Measurements from ENCODE around the gene GCLC.
"Not testable (repeated sequence)": the region's sequence is repeated elsewhere in the genome, so short reads cannot be mapped to it uniquely, and the experiment has no call there.

GCLC gene

GRCh38 chr6:53568776-53569616 is 24.1 kb upstream of the GCLC start:
- no peak overlapping the region for H3K9ac ChIP-seq (ENCODE audit: insufficient read length)
- no peak for DNase-seq (ENCODE audit: low read depth, low spot score)
- TF ChIP-seq FOXP2 (optimal IDR thresholded peaks at IDR 0.05; ENCODE audit: control extremely low read depth, extremely low read length, insufficient read depth) (no peak), EZH2 (IDR thresholded peaks at IDR 0.05) (no peak), POLR2AphosphoS5 (IDR thresholded peaks at IDR 0.05; ENCODE audit: borderline replicate concordance, low read depth, low read length) (no peak)

GRCh38 chr6:53567701-53568100 is 22.8 kb upstream of the GCLC start:
- Histone ChIP-seq H3K27ac (no peak overlapping the region), H3K9me3 (ENCODE audit: low read depth, low read length) (no peaks in the 10 kb centered on the region), H3K9ac (ENCODE audit: insufficient read length) (no peak overlapping the region), H3K4me3 (no peak overlapping the region), H3K36me3 (ENCODE audit: insufficient read depth, low read length) (no peaks in the 10 kb centered on the region)
- no peak for DNase-seq (ENCODE audit: low read depth, low spot score)
- TF ChIP-seq FOXP2 (optimal IDR thresholded peaks at IDR 0.05; ENCODE audit: control extremely low read depth, extremely low read length, insufficient read depth) (no peak), POLR2AphosphoS5 (IDR thresholded peaks at IDR 0.05; ENCODE audit: borderline replicate concordance, low read depth, low read length) (no peak), EZH2 (IDR thresholded peaks at IDR 0.05) (no peak)

More at GRCh38 chr6:53568776-53569616, 24.1 kb upstream of the GCLC start:
- no peaks in the 10 kb centered on the region for H3K36me3 ChIP-seq (ENCODE audit: insufficient read depth, low read length)
- no peaks in the 10 kb centered on the region for H3K9me3 ChIP-seq (ENCODE audit: low read depth, low read length)
- H3K4me3 ChIP-seq, result no peak overlapping the region
- H3K27ac ChIP-seq, result no peak overlapping the region

GRCh38 chr6:53566755-53567154 is 21.9 kb upstream of the GCLC start:
- Histone ChIP-seq H3K9ac (ENCODE audit: insufficient read length) (no peak overlapping the region), H3K36me3 (ENCODE audit: insufficient read depth, low read length) (no peaks in the 10 kb centered on the region), H3K4me3 (no peak overlapping the region), H3K9me3 (ENCODE audit: low read depth, low read length) (no peaks in the 10 kb centered on the region), H3K27ac (no peak overlapping the region)
- no peak for TF ChIP-seq EZH2 (IDR thresholded peaks at IDR 0.05)
- TF ChIP-seq POLR2AphosphoS5 (IDR thresholded peaks at IDR 0.05; ENCODE audit: borderline replicate concordance, low read depth, low read length), result no peak
- TF ChIP-seq FOXP2 (optimal IDR thresholded peaks at IDR 0.05; ENCODE audit: control extremely low read depth, extremely low read length, insufficient read depth), result no peak
- no peak for DNase-seq (ENCODE audit: low read depth, low spot score)

DNA sequence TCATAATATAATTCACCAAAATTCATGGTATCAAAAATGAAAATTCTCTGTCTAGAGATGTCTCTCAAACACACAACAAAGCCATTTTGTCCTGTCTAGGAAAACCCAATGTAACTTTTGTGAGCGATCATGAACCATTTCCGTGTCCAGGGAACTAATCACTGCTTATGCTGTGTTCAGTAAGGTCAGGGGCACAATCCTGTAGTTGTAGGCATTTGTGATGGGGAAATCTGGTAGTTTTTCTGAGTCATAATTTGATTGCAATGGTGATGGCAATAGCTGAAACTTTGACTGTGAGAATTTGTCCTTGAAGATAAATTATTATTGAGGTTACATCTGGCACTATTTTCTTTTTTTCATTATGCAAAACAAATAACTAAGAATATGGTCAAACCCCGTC is 21.0 kb upstream of the GCLC start:
- Histone ChIP-seq H3K4me3 (no peak overlapping the region), H3K36me3 (ENCODE audit: insufficient read depth, low read length) (no peaks in the 10 kb centered on the region), H3K9ac (ENCODE audit: insufficient read length) (no peak overlapping the region), H3K9me3 (ENCODE audit: low read depth, low read length) (no peaks in the 10 kb centered on the region), H3K27ac (no peak overlapping the region)
- DNase-seq (ENCODE audit: low read depth, low spot score), result no peak
- TF ChIP-seq POLR2AphosphoS5 (IDR thresholded peaks at IDR 0.05; ENCODE audit: borderline replicate concordance, low read depth, low read length) (no peak), FOXP2 (optimal IDR thresholded peaks at IDR 0.05; ENCODE audit: control extremely low read depth, extremely low read length, insufficient read depth) (no peak), EZH2 (IDR thresholded peaks at IDR 0.05) (no peak)

- TF ChIP-seq FOXP2 (optimal IDR thresholded peaks at IDR 0.05; ENCODE audit: control extremely low read depth, extremely low read length, insufficient read depth) (no peak), POLR2AphosphoS5 (IDR thresholded peaks at IDR 0.05; ENCODE audit: borderline replicate concordance, low read depth, low read length) (no peak), EZH2 (IDR thresholded peaks at IDR 0.05) (no peak)
- Histone ChIP-seq H3K27ac (no peak overlapping the region), H3K4me3 (no peak overlapping the region), H3K9ac (ENCODE audit: insufficient read length) (no peak overlapping the region), H3K36me3 (ENCODE audit: insufficient read depth, low read length) (no peaks in the 10 kb centered on the region), H3K9me3 (ENCODE audit: low read depth, low read length) (0 out of 2 replicates have a peak, but pooled peaks cover under 1% of the 10 kb centered on the region)
- DNase-seq (ENCODE audit: low read depth, low spot score), result no peak
Measured at GRCh38 chr6:53564401-53565065, 19.6 kb upstream of the GCLC start.

- TF ChIP-seq EZH2 (IDR thresholded peaks at IDR 0.05) (no peak), POLR2AphosphoS5 (IDR thresholded peaks at IDR 0.05; ENCODE audit: borderline replicate concordance, low read depth, low read length) (no peak), FOXP2 (optimal IDR thresholded peaks at IDR 0.05; ENCODE audit: control extremely low read depth, extremely low read length, insufficient read depth) (no peak)
- no peak overlapping the region for H3K4me3 ChIP-seq
- H3K9ac ChIP-seq (ENCODE audit: insufficient read length), result no peak overlapping the region
- H3K36me3 ChIP-seq (ENCODE audit: insufficient read depth, low read length), result no peaks in the 10 kb centered on the region
- DNase-seq (ENCODE audit: low read depth, low spot score), result no peak
- H3K27ac ChIP-seq, result no peak overlapping the region
- 0 out of 2 replicates have a peak, but pooled peaks cover 3% of the 10 kb centered on the region for H3K9me3 ChIP-seq (ENCODE audit: low read depth, low read length)
Measured at GRCh38 chr6:53556986-53557715, 12.2 kb upstream of the GCLC start.

- H3K9me3 ChIP-seq (ENCODE audit: low read depth, low read length); H3K4me3 ChIP-seq; H3K9ac ChIP-seq (ENCODE audit: insufficient read length); DNase-seq (ENCODE audit: low read depth, low spot score); H3K27ac ChIP-seq; H3K36me3 ChIP-seq (ENCODE audit: insufficient read depth, low read length): not testable (repeated sequence)
Measured at GRCh38 chr6:53553600-53553999, 8.7 kb upstream of the GCLC start.

DNA sequence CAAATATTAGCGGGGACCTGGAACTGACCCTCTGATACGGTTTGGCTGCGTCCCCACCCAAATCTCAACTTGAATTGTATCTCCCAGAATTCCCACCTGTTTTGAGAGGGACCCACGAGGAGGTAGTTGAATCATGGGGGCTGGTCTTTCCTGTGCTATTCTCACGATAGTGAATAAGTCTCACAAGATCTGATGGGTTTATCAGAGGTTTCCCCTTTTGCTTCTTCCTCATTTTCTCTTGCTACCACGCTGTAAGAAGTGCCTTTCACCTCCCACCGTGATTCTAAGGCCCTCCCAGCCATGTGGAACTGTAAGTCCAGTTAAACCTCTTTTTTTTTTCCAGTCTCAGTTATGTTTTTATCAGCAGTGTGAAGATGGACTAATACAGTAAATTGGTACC is 6.8 kb upstream of the GCLC start:
- H3K27ac ChIP-seq; H3K4me3 ChIP-seq; DNase-seq (ENCODE audit: low read depth, low spot score); H3K36me3 ChIP-seq (ENCODE audit: insufficient read depth, low read length); H3K9me3 ChIP-seq (ENCODE audit: low read depth, low read length); H3K9ac ChIP-seq (ENCODE audit: insufficient read length): not testable (repeated sequence)

Measured in SK-N-MC (cell line).